SHP77 (cell line): Measurements from ENCODE around the gene POMT2.
"Not testable (repeated sequence)": the region's sequence is repeated elsewhere in the genome, so short reads cannot be mapped to it uniquely, and the experiment has no call there.

ENCODE experiments used
- DNase-seq, 2 experiments: peaks; one replicate each; lab custom pipeline; 2025; lab: John Stamatoyannopoulos, UW

The POMT2 gene

DNA sequence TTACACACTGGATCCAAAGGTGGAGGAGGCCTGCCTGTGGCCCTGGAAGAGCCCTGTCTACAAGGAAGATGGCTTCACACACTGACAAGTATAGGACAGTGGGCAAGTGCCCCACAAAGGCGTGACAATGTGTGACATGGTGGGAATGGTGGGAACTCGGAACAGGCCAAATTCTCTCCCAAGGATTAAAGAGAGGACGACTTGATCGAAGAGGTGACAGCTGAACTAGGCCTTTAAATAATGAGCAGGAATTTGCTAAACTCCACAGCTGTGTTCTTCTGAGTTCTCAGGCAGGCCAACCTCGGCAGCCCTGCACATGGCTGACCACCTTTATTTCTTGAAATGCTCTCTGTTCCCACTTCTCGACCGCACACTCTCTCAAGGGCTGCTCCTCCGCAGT, 23.8 kb downstream of the POMT2 start:
- DNase-seq: no peak

- no peak for DNase-seq
Observed at GRCh38 chr14:77296155-77296554, 24.5 kb downstream of the POMT2 start.

DNA sequence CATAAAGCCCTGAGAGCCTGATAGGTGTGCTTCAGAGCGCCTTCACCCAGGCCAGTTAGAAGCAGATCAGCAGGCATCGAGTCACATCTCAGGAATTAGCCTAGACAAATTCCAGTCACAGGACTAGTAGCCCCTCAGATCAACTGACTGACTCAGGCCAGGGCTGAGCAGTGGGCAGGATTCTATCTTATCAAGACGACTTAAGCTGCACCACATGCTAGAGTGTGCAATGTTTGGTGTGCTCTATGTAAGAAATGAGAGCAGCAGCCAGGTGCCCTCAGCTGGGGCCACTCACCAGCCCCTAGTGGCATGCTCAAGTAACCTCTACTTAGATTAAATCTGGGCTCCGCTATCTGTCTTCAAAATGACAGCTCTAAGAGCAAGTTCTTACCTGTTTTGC, 30.0 kb downstream of the POMT2 start:
- no peak for DNase-seq

DNA sequence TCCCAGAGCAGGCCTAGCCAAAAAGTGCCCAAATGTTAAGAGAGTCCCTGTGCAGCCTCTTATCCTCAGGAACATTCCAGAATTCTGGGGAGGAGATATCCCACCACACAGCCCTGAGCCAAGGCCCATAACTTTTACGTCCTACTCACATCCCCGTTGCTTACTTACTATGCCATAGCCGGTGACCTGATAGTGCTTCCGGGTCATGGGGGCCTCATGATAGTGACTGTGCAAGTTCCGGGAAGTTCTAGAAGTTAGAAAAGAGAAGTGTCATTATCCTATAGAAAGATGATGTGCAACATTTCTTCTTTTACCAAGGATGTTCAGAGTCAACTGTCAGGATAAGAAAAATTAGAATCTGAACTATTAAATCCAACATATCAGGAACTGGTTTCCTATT, 34.1 kb downstream of the POMT2 start:
- no peak for DNase-seq

- no peak for DNase-seq
Observed at GRCh38 chr14:77284466-77284865, 36.2 kb downstream of the POMT2 start.

DNA sequence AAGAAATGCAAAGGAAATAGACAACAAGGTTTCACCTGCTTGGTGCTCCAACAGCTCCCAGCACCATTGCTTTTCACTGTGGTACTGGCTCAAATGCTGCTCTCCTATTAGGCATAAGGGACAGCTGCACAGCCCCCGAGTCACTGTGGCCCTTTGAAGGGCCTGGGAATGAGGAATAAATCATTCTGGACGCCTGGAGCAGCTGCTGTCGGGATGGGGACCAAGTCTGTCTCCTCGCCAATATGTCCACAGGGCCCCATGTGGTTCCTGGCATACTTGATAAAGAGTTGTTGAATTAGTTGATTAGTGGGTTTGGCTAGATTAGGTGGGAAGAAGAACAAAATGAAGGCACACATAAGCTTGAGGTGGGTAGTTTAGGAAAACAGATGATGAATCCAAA, 36.6 kb downstream of the POMT2 start:
- DNase-seq: no peak

GRCh38 chr14:77281852-77282410, 38.8 kb downstream of the POMT2 start:
- no peak for DNase-seq

GRCh38 chr14:77280921-77281320, 39.8 kb downstream of the POMT2 start:
- DNase-seq: not testable (repeated sequence)

DNA sequence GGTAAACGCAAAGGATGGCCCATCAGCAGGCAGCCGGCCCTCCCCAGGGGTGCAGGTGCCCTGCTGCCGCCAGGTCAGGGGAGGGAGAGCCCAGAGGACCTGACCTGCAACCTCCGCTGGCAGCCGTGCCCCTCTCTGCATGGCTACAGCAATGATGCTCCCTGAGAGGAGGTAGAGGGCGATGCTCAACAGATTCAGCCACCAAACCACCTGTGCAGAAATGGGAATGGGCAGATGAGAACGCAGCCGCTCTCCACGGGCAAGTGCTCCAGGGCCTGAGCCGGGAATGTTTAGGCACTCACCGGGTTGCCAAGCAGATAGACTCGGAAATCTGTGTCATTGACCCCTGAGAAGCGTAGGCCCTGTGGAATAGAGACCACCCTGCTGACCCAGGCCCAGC, 41.0 kb downstream of the POMT2 start:
- DNase-seq: no peak

DNA sequence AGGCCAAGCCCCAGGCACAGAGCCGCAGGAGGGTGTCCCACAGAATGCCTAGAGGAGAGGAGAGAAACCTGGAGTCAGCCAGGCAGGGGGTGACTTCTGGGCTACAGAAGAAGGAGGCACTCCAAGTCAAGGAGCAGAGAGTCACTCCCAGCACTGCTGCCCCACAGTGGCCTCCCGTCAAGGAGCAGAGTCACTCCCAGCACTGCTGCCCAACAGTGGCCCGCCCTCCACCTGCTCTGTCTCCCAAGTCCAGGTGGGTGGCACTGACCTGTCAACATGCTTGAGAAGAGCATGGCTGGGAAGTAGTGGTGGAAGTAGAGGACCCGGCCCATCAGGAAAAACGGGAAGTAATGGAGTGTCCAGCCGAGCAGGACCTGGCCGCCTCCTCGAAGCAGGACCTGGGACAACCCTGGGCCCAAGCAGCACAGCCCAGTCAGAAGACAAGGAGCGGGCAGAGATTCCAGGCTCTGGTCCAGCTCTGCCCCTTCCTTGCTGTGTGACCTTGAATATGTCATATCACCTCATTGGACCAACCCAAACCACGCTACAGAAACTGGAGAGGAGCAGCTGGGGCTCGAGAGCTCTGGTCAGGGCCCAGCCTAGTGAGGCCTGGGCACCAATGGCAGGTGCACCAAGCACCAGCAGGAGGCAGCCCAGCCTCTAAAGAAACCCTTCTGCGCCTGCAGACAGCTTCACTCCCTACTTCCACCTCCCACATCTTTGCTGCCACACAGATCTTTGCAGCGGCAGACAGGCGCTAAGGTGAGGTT, 42.0 kb downstream of the POMT2 start:
- no peak for DNase-seq

GRCh38 chr14:77276959-77277358, 43.7 kb downstream of the POMT2 start:
- no peak for DNase-seq

DNA sequence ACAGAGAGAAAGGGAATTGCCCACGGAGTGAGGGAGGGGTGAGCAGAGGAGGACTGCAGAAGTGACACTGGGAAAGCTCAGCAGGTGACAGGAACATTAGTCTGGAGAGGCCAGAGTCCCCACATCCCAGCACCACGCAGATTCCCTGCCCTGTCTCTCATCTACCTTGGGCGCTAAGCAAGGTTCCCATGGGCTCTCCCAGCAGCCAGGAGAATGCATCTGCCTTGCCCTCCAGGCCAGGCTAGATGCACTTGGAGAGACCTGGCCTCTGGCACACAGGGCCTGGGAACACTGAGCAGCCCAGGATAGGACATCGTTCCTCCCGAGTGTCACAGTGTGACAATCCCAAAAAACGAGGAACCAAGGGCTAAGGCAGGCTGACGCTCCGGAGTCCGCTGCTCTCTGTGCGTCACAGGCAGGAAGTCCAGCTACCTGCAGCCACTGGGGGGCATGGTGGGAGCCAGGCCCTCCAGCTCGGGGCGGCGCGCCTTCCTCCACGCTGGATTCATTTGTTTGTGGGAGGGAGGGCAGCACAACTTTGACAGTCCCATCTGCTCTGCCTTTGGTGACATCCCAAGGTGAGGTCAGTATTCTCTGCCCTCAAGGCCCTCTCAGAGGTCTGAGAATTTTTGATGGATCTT, 44.3 kb downstream of the POMT2 start:
- DNase-seq: no peak

GRCh38 chr14:77275601-77276017, 45.1 kb downstream of the POMT2 start:
- DNase-seq: no peak

DNA sequence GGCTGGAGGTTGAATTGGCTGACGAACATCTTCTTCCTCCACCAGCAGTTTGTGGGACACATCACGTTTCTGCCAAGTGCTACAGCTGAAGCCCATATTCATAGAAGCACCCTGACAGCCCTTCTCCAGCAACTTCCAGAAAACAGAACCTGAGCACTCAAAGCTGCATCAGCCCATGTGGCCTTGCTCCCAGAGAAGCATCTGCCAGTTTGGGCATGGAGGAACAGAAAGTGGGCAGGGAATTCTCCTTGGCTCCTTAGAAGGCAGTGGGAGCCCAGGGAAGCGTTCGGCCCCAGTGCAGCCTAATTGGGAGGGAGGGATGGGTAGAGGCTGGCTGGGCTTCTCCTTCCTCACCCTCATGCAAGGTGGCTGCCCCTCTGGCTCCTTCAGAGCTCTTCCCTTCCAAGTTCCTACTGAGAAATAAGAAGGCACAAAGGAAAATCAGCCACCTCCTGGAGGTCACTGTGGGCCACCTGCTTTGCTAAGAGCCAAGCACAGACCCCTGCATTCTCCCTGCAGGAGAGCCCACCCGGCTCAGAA, 45.6 kb downstream of the POMT2 start:
- DNase-seq: no peak

DNA sequence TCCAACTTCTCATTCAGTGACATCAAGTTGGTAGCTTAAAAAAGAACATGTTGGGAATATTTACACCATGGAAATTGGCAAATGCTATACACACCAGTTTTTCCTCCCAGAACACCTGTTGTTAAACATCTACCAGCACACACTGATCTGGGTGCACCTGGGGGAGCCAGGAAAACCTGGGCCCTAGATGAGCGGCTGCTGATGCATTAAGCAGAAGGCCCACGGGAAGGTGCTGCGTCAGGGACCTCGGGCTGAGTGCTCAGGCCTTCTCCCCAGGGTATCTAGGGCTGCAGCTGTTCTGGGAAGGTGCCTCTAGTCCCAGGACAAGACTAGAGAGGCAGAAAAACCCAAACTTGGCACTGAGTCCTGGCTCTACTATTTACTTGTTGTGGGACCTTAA, 46.9 kb downstream of the POMT2 start:
- no peak for DNase-seq

- no peak for DNase-seq
Observed at GRCh38 chr14:77272261-77272660, 48.4 kb downstream of the POMT2 start.

DNA sequence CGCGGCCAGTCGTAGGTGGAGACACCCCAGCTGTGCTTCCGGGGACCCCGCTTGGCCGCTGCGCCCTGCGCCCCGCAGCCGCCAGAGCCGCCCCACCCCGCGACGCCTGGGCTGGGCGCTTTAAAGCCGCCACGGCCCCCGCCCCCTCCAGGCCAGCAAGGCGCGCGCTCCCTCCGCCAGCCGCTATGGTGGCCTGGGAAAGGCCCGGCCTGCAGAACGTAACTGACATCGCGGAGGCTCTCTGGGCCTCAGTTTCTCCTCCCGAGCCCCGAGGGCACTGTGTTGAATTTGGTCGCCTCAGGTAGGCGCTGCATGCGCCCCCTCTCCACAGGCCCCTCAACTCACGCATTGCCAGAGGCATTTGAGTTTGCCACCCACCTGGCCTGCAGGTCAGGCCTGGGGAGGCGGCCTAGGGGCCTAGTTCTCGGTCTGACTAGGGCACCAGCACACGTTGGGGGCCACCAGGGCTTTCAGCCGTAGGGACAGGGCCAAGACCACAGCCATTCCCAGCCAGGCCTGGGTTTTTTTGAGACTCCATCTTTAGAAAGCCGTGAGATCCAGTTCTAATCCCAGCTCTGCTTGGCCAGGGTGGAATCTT, 49.5 kb downstream of the POMT2 start, which contains the start of gene NGB:
Gene NGB, minus strand, starts transcription at position 94 of the 598 bp plus-strand sequence. CDS start 269 bp downstream, outside the sequence.
- DNase-seq: no peak

DNA sequence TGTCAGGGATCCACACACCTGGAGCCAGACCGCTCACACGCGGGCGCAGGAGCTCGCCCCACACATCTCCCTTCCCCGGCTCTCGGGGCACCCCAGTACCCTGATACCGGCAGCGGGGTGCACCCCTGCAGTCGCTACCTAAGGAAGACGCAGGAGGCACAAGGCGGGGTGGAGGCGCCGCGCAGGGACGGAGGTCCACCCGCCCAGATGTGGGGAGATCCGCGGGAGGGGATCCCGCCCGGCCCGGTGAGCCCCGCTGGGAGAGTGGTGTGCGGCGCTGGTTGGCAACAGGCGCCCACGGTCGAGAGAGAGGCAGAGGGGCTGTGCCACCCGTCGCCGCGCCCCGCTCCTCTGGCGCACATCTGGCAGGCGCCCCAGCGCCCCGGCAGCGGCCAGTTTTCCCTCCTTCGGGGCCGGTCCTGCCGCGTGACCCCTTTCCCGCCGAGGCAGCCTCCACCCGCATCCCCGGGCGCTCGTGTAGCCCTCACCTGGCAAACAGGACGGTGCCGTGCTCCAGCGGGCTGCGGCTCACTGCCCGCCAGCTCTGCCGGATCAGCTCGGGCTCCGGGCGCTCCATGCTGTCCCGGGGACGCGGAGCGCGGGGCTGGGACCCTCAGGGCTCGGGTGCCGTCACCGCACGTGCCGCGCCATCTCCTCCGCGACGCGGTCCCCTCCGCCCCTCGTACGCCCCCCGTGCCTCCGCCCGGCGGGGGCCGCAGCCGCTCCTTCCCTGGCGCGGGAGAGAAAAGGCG, 50.1 kb downstream of the POMT2 start:
- no peak for DNase-seq

GRCh38 chr14:77268989-77269600, 51.6 kb downstream of the POMT2 start:
- peak in 1 of 2 experiments; percentile 64 for DNase-seq

DNA sequence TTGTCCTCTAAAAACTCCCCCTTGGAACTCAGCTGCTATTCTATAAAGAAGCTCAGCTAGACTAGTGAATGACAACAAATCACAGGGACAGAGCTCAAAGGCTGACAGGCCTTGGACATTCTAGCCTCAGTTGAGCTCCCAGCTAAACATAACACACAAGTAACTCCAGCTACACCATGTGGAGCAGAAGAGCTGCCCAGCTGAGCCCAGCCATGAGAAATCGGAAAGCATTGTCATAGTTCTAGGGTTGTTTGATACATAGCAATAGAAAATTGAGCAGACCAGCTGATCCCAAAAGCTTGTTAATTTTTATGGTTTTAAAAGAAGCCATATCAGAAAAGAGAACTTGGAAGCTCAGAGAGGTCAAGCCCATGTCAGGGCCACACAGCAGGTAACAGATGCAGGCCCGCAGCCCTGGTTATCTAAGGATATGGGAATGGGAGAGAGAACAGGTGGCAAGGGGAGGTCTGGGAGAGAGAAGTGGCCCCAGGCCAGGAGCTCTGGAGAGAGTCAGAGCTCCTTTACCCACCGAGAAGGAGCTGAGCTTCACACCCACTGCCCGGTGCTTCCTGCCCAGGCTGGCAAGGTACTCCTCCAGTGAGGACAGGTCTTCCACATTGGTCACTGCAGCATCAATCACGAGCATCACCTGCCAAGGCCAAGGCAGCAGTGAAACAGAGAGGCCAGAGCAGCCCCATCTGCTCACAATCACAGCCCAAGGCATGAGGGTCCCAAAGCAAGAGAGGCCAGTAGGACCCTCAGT, 52.6 kb downstream of the POMT2 start:
- no peak for DNase-seq

GRCh38 chr14:77266336-77266735, 54.3 kb downstream of the POMT2 start:
- DNase-seq: no peak
